Activated T-cell treated with anti-CD3 and anti-CD28 coated beads, Interleukin-2, amount 50 U/mL, for 72 hours (primary cell): Measurements from ENCODE around the gene PLEKHA7. TPM values are rescaled to one million over a fixed set of nuclear protein-coding genes. Genes with fewer than 3 reads are reported as not detected.
A peak's percentile ranks its signal among the peaks of the same experiment; 100 is the strongest.
"Not testable (repeated sequence)": the region's sequence is repeated elsewhere in the genome, so short reads cannot be mapped to it uniquely, and the experiment has no call there.

Source experiments
- ATAC-seq, 2 donors: fragments of 150-1000 bp; cut with Tn5 transposase; replicated peaks in 1 of 2; 2 replicates each; pipeline ENCODE4 v1.10.0; 2021; ENCODE audit warnings: moderate library complexity in 2 of 2, mild to moderate bottlenecking in 1 of 2
- DNase-seq, 2 donors: peaks; one replicate each; pipeline ENCODE4 v3.0.0; 2021 to 2022; ENCODE audit warnings: mixed read lengths in 1 of 2
- H3K27ac Mint-ChIP-seq: one replicate; pipeline ENCODE4 v1.8.0; 2022; ENCODE audit warnings: mild to moderate bottlenecking, moderate library complexity, mixed read lengths
- H3K27me3 Mint-ChIP-seq: one replicate; pipeline ENCODE4 v1.8.0; 2022; ENCODE audit warnings: low read depth, mixed read lengths
- H3K36me3 Mint-ChIP-seq, 2 donors: one replicate each; pipeline ENCODE4 v1.8.0; 2022; ENCODE audit warnings: mixed read lengths in 2 of 2, mild to moderate bottlenecking in 1 of 2; ENCODE audit not compliant: insufficient read depth in 2 of 2
- H3K4me1 Mint-ChIP-seq: one replicate; pipeline ENCODE4 v1.8.0; 2022; ENCODE audit warnings: low read depth, mixed read lengths
- H3K4me3 Mint-ChIP-seq, 2 donors: one replicate each; pipeline ENCODE4 v1.8.0; 2022; ENCODE audit warnings: mild to moderate bottlenecking in 2 of 2, mixed read lengths in 2 of 2, moderate library complexity in 2 of 2
- H3K9me3 Mint-ChIP-seq, 2 donors: one replicate each; pipeline ENCODE4 v1.8.0; 2022; ENCODE audit warnings: mixed read lengths in 2 of 2
- total RNA-seq, 2 donors: library from RNA; stranded (reverse); gene quantifications; one replicate each; pipeline ENCODE4 v1.2.3, GENCODE V29; 2022

The PLEKHA7 gene
- total RNA-seq, 2 donors from 2014 or later: 6.5 to 11.0 TPM

GRCh38 chr11:17000987-17001386 lies 13.2 kb downstream of the PLEKHA7 start:
- Mint-ChIP-seq H3K4me1 (no peaks in the 10 kb centered on the region), H3K4me3 (no peak overlapping the region), H3K27me3 (no peaks in the 10 kb centered on the region), H3K9me3 (no peaks in the 10 kb centered on the region), H3K27ac (no peak overlapping the region), H3K36me3 (no peaks in the 10 kb centered on the region)
- DNase-seq (no peak), ATAC-seq (no peak)

DNA sequence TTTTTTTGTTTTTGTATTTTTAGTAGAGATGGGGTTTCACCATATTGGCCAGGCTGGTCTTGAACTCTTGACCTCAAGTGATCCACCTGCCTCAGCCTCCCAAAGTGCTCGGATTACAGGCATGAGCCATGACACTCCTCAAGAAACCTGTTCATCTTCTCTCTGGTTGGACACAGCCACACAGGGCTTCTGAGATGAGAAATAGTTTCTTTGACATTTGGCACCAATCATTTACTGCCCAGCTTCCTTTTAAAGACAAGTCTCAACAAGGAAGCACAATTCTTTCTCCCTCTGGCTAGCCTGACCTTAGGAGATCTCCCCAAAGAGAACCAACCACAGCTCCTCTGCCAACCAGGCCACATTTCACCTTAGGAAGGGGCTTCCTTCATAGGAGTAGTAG lies 14.0 kb downstream of the PLEKHA7 start:
- not testable (repeated sequence) for H3K4me1 Mint-ChIP-seq, H3K27me3 Mint-ChIP-seq, ATAC-seq, H3K4me3 Mint-ChIP-seq, H3K27ac Mint-ChIP-seq, DNase-seq, H3K36me3 Mint-ChIP-seq, H3K9me3 Mint-ChIP-seq

DNA sequence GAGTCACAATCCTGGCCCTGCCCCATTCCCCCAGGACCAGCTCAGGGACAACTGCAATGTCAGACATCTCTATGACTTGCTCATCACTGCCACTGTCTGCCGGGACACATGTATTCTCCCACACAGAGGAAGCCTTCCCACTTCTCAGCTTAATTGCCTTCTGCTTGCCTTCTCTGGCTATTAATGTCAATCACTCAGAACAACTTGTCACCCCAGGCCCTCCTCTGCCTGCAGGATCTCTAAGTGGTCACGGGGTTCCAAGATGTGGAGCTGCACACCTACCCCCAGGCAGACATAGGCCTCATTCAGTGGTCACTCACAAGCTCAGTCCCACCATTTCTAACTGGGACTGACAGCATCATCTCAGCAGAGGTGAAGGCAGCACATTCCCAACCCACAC lies 15.1 kb downstream of the PLEKHA7 start:
- DNase-seq (no peak), ATAC-seq (no peak)
- H3K27me3 Mint-ChIP-seq: no peaks in the 10 kb centered on the region
- H3K4me1 Mint-ChIP-seq: no peaks in the 10 kb centered on the region
- no peak overlapping the region for H3K27ac Mint-ChIP-seq
- H3K9me3 Mint-ChIP-seq: no peaks in the 10 kb centered on the region
- H3K4me3 Mint-ChIP-seq: no peak overlapping the region
- no peaks in the 10 kb centered on the region for H3K36me3 Mint-ChIP-seq

DNA sequence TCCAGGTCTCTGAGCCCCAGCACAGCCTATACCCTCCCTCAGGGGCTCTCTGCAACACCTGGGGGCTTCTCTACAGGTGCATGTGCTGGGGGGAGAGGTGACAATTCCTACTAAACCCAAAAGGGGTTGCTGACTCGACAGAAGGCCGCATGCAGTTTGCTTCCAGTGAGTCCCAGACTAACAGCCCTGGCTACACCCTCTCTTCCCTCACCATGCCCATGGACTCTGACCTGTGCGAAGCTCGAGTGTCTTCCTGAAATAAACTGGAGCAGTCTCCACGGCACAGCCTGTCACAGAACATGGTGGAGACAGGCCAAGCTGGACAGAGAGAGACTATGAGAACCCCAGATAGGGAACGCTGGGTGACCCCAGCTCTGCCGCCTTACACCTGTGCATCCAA lies 16.6 kb downstream of the PLEKHA7 start:
- Mint-ChIP-seq H3K4me3 (no peak overlapping the region), H3K9me3 (no peaks in the 10 kb centered on the region), H3K4me1 (no peaks in the 10 kb centered on the region), H3K27me3 (no peaks in the 10 kb centered on the region), H3K36me3 (no peaks in the 10 kb centered on the region), H3K27ac (no peak overlapping the region)
- DNase-seq: no peak
- ATAC-seq: no peak

GRCh38 chr11:16993495-16993894 lies 20.7 kb downstream of the PLEKHA7 start:
- DNase-seq (no peak), ATAC-seq (peak in 1 of 2 donors; percentile 41)
- no peaks in the 10 kb centered on the region for H3K36me3 Mint-ChIP-seq
- H3K9me3 Mint-ChIP-seq: no peaks in the 10 kb centered on the region
- H3K27me3 Mint-ChIP-seq: no peaks in the 10 kb centered on the region
- peaks cover under 1% of the 10 kb centered on the region for H3K4me1 Mint-ChIP-seq
- no peak overlapping the region for H3K27ac Mint-ChIP-seq
- no peak overlapping the region for H3K4me3 Mint-ChIP-seq

DNA sequence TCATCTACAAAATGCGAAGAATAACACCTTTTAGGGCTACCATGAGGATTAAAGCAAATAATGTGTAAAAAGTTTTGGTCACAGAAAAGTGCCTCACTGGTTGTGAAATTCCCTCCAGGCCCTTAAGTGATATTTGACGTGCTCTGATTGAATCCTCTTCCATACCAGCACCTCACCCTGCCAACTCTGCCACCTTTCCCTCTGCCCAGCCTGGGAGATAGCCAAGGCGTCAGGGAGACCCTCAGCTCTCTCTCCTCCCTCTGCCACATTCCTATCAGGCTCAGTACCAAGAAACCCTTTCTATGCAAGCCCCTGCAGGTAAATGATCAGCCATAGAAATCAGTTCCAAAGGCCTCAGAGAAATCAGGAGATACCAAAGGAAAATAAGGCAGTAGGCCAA lies 21.4 kb downstream of the PLEKHA7 start:
- H3K27ac Mint-ChIP-seq: no peak overlapping the region
- no peaks in the 10 kb centered on the region for H3K27me3 Mint-ChIP-seq
- peaks cover 6% of the 10 kb centered on the region for H3K4me1 Mint-ChIP-seq
- ATAC-seq (no peak), DNase-seq (no peak)
- no peak overlapping the region for H3K4me3 Mint-ChIP-seq
- no peaks in the 10 kb centered on the region for H3K9me3 Mint-ChIP-seq
- H3K36me3 Mint-ChIP-seq: no peaks in the 10 kb centered on the region

- H3K9me3 Mint-ChIP-seq: no peaks in the 10 kb centered on the region
- ATAC-seq: no peak
- H3K27ac Mint-ChIP-seq: no peak overlapping the region
- H3K4me1 Mint-ChIP-seq: peaks cover 34% of the 10 kb centered on the region
- H3K27me3 Mint-ChIP-seq: no peaks in the 10 kb centered on the region
- no peak overlapping the region for H3K4me3 Mint-ChIP-seq
- no peaks in the 10 kb centered on the region for H3K36me3 Mint-ChIP-seq
- no peak for DNase-seq
These were observed 24.7 kb downstream of the PLEKHA7 start for GRCh38 chr11:16989554-16989953.

DNA sequence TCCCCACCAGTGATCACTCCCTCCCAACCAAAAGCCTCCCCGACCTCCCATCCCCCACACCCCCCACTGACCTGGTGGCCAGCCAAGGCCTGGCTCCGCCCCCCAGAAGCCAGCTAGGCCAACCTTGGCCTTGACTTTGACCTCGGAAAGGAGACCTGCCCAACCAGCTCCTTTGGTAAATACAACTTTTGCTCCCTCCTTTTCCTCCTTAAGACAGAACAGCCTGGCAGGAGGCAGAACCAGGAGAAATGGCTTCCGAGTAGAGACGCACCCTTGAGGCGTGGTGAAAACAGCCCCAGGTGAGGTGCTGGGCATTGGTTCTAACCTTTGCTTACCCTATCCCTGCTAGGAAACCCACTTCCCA lies 27.0 kb downstream of the PLEKHA7 start:
- Mint-ChIP-seq H3K27me3 (no peaks in the 10 kb centered on the region), H3K36me3 (no peaks in the 10 kb centered on the region), H3K4me3 (no peak overlapping the region), H3K27ac (no peak overlapping the region), H3K4me1 (peaks cover 34% of the 10 kb centered on the region), H3K9me3 (no peaks in the 10 kb centered on the region)
- DNase-seq: no peak
- no peak for ATAC-seq

DNA sequence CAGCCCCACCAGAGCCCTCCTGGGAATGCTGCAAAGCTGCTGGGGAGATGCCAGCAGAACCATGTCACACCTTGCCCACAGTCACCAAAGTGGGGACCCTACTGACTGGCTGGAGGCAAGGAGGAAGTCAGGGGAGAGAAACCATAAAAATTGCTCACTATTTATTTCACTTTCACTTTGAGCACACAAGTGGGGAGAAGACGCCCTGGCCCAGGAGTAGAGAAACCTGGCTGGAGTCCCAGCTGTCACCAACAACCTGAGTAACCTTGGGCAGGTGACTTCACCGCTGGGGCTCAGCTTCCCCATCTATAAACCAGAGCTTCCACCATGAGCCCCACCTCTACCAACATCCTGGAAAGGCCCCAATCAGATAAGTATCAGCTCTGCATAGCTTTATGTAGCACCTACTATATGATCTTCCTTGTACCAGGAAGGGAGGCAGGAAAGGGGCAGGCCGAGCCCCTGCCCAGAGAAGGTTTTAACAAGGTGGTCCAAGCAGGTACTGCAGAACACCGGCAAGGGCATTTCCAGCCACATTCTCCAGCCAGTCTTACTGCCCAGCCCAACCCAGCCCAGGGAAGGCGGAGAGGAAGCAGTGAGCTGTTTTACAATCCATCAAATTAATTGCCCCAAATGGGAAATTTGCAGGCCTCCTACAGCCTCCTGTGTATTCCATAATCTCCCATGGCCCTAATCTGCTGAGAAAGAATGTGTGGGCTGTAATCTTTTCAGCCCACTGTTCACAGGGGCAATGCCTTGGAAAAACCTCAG lies 27.6 kb downstream of the PLEKHA7 start:
- no peaks in the 10 kb centered on the region for H3K9me3 Mint-ChIP-seq
- peak; percentile 95 for ATAC-seq
- peaks cover 34% of the 10 kb centered on the region for H3K4me1 Mint-ChIP-seq
- H3K27me3 Mint-ChIP-seq: no peaks in the 10 kb centered on the region
- peak; percentile 60 to 76 for DNase-seq
- peak overlapping the region in 1 of 2 donors; percentile 10 for H3K4me3 Mint-ChIP-seq
- no peaks in the 10 kb centered on the region for H3K36me3 Mint-ChIP-seq
- no peak overlapping the region for H3K27ac Mint-ChIP-seq

DNA sequence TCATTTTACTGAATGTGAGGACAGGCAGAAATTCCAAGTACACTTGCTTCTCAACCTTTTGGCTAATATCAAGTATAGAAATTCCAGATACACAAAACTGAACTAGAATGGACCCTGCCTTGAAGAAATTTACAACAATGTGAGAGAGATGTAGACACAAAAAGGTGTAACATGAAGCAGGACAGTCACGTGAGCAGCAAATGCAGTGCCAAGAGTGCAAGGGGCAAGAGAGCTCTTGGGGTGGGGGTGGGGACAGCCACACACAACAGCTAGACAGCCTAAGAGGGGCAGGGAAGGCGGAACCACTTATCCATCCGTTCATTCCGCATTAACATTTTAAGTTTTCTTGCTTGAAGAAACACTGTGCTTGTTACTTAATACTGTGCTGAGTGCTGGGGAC lies 28.9 kb downstream of the PLEKHA7 start:
- ATAC-seq: no peak
- peaks cover 34% of the 10 kb centered on the region for H3K4me1 Mint-ChIP-seq
- H3K4me3 Mint-ChIP-seq: no peak overlapping the region
- DNase-seq: no peak
- H3K27ac Mint-ChIP-seq: no peak overlapping the region
- no peaks in the 10 kb centered on the region for H3K36me3 Mint-ChIP-seq
- H3K27me3 Mint-ChIP-seq: no peaks in the 10 kb centered on the region
- H3K9me3 Mint-ChIP-seq: no peaks in the 10 kb centered on the region

GRCh38 chr11:16984229-16984628 lies 30.0 kb downstream of the PLEKHA7 start:
- H3K27me3 Mint-ChIP-seq: no peaks in the 10 kb centered on the region
- H3K36me3 Mint-ChIP-seq: no peaks in the 10 kb centered on the region
- no peak overlapping the region for H3K4me3 Mint-ChIP-seq
- H3K27ac Mint-ChIP-seq: no peak overlapping the region
- ATAC-seq (no peak), DNase-seq (no peak)
- H3K9me3 Mint-ChIP-seq: no peaks in the 10 kb centered on the region
- peaks cover 34% of the 10 kb centered on the region for H3K4me1 Mint-ChIP-seq

- Mint-ChIP-seq H3K9me3 (no peaks in the 10 kb centered on the region), H3K27ac (no peak overlapping the region), H3K27me3 (no peaks in the 10 kb centered on the region), H3K4me1 (peaks cover 28% of the 10 kb centered on the region), H3K36me3 (no peaks in the 10 kb centered on the region), H3K4me3 (no peak overlapping the region)
- DNase-seq (no peak), ATAC-seq (no peak)
These were observed 31.4 kb downstream of the PLEKHA7 start for GRCh38 chr11:16982809-16983208.

GRCh38 chr11:16982256-16982671 lies 31.9 kb downstream of the PLEKHA7 start:
- no peak for ATAC-seq
- H3K36me3 Mint-ChIP-seq: no peaks in the 10 kb centered on the region
- DNase-seq: no peak
- H3K27me3 Mint-ChIP-seq: no peaks in the 10 kb centered on the region
- no peak overlapping the region for H3K4me3 Mint-ChIP-seq
- H3K27ac Mint-ChIP-seq: no peak overlapping the region
- H3K4me1 Mint-ChIP-seq: peaks cover 22% of the 10 kb centered on the region
- no peaks in the 10 kb centered on the region for H3K9me3 Mint-ChIP-seq

GRCh38 chr11:16981651-16982194 lies 32.5 kb downstream of the PLEKHA7 start:
- Mint-ChIP-seq H3K9me3 (no peaks in the 10 kb centered on the region), H3K36me3 (no peaks in the 10 kb centered on the region), H3K27ac (no peak overlapping the region), H3K4me1 (peaks cover 18% of the 10 kb centered on the region), H3K27me3 (no peaks in the 10 kb centered on the region), H3K4me3 (no peak overlapping the region)
- ATAC-seq (no peak), DNase-seq (no peak)
